Mucosa of rectum (tissue), 2 donors: Measurements from ENCODE around the gene CYP1A2.
A peak's percentile ranks its signal among the peaks of the same experiment; 100 is the strongest.

Experiments
- H3K27ac ChIP-seq, 2 donors: one replicate each; pipeline ENCODE4 v1.7.0; 2013; ENCODE audit warnings: inconsistent platforms in 2 of 2, low read depth in 2 of 2, low read length in 2 of 2
- H3K27me3 ChIP-seq, 2 donors: one replicate each; pipeline ENCODE4 v1.7.0; 2013; ENCODE audit warnings: low read length in 2 of 2; ENCODE audit not compliant: control insufficient read depth in 2 of 2, insufficient read depth in 2 of 2
- H3K36me3 ChIP-seq, 2 donors: one replicate each; pipeline ENCODE4 v1.7.0; 2013; ENCODE audit warnings: low read length in 2 of 2; ENCODE audit not compliant: control insufficient read depth in 2 of 2, insufficient read depth in 2 of 2
- H3K4me1 ChIP-seq, 2 donors: one replicate each; pipeline ENCODE4 v1.7.0; 2013; ENCODE audit warnings: low read length in 2 of 2, mild to moderate bottlenecking in 1 of 2; ENCODE audit not compliant: control insufficient read depth in 2 of 2, insufficient read depth in 2 of 2
- H3K4me3 ChIP-seq, 2 donors: one replicate each; pipeline ENCODE4 v1.7.0; 2013; ENCODE audit warnings: low read length in 2 of 2
- H3K9ac ChIP-seq, 2 donors: one replicate each; pipeline ENCODE4 v1.7.0; 2013; ENCODE audit warnings: low read length in 2 of 2, low read depth in 1 of 2, mild to moderate bottlenecking in 1 of 2
- H3K9me3 ChIP-seq, 2 donors: one replicate each; pipeline ENCODE4 v1.7.0; 2013; ENCODE audit warnings: low read length in 2 of 2; ENCODE audit not compliant: control insufficient read depth in 2 of 2
- donor health status: healthy.
- donor health status: Normal muscosa, but diverticular disease.

CYP1A2 gene

DNA sequence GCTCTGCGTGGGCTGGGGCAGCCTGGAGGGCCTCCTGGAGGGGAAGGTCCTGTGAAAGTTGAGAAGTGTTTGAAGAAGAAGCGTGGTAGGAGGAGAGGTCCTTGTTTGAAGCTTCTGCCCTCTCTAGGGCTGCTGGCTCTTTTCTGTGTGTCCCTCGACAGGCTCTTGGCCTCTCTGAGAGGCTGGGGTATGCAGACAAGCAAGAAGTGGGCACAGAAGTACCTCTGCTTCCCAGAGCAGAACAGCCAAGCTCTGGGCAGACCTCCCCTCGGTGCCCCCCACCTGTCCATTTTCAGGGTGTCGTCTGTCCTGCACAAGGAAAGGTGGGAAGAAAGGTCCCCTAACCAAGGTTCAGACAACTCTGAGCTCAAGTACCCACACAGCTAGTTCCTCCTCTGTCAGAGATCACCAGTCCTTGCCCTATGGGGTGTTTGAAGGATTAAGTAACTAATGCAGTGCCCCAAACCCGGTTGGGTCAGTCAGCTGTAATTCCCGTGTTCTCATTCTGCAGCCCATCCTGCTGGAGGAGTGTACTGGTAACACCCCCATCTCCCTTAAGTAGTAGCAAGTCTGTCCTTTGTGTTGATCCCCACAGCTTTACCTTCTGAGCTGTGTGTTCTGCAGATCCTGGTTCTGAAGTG lies 39.5 kb downstream of the CYP1A2 start:
- H3K27me3 ChIP-seq, result no peaks in the 10 kb centered on the region
- H3K4me1 ChIP-seq, result peaks cover 82 to 84% of the 10 kb centered on the region in 2 donors
- peaks cover 7 to 14% of the 10 kb centered on the region in 2 donors for H3K36me3 ChIP-seq
- H3K9ac ChIP-seq, result peak overlapping the region; percentile 63 to 76
- H3K4me3 ChIP-seq, result peak overlapping the region; percentile 28 to 60
- H3K27ac ChIP-seq, result peak overlapping the region; percentile 79 to 86
- H3K9me3 ChIP-seq, result no peaks in the 10 kb centered on the region

DNA sequence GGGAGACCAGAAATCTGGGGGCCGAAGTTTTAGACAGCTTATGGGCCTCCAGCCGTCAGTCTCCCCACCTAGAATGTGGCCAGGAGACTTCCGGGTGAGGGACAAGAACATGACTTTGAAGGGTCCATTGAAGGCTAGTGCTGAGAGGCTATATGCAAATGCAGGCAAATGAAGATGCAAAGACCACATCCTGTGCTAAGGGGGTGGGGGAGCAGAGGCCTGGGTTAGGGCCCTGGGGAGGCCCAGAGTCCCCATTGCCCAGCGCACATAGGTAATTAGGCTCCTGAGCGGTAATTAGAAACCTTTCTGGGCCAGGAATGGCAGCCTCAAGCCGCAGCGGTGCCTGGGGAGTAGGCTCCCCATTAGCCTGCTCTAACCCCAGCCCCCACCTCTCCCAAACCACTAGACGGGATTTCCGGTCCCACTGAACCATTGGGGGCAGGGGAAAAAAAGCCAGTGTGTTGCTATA lies 40.1 kb downstream of the CYP1A2 start:
- H3K36me3 ChIP-seq, result peaks cover 7 to 14% of the 10 kb centered on the region in 2 donors
- peak overlapping the region; percentile 63 to 76 for H3K9ac ChIP-seq
- no peaks in the 10 kb centered on the region for H3K9me3 ChIP-seq
- H3K27me3 ChIP-seq, result no peaks in the 10 kb centered on the region
- H3K27ac ChIP-seq, result peak overlapping the region; percentile 79 to 86
- H3K4me1 ChIP-seq, result peaks cover 76 to 84% of the 10 kb centered on the region in 2 donors
- H3K4me3 ChIP-seq, result peak overlapping the region; percentile 49 to 60

DNA sequence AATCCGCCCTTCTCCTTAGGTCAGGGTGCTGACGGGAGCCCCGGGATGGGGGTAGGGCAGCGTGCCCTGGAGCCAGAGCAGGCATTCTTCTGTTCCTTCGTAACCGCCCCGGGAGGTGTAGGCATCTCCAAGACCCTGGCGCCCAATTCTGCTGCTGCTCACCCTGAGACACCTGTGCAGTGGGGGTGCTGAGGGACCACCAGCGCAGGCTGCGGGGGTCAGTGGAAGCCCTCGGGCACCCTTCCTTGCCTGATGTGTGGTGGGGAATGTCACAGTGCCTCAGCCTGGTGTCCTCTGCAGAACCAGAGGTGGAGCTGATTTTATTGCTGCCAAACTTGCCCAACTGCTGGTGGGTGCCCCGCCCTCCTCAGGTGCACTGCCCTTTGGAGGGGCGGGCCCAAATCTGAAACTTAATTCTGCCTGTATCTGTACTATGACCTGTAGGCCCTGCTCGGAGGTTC lies 40.6 kb downstream of the CYP1A2 start:
- no peaks in the 10 kb centered on the region for H3K27me3 ChIP-seq
- H3K9me3 ChIP-seq, result no peaks in the 10 kb centered on the region
- H3K36me3 ChIP-seq, result peaks cover 7 to 14% of the 10 kb centered on the region in 2 donors
- H3K9ac ChIP-seq, result peak overlapping the region; percentile 63 to 76
- peak overlapping the region; percentile 49 to 60 for H3K4me3 ChIP-seq
- peaks cover 72 to 80% of the 10 kb centered on the region in 2 donors for H3K4me1 ChIP-seq
- H3K27ac ChIP-seq, result peak overlapping the region; percentile 79 to 86

DNA sequence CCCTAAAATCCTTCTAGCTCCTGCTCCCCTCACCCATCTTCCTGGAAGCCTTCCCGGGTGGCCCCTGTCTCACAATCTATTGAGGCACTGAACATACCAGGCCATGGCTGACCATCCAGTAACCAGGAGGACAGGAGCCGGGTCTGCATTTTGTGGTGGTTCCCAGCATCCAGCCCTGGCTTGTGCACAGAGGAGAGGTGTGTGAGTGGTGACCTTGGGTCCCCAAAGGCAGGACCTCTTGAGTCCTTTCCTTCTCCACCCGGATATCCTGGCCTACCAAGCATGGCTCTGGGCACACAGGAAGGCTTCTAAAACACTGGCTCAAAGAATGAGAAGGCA lies 41.1 kb downstream of the CYP1A2 start:
- Histone ChIP-seq H3K36me3 (peaks cover 7 to 14% of the 10 kb centered on the region in 2 donors), H3K27ac (peak overlapping the region; percentile 79 to 86), H3K9ac (peak overlapping the region; percentile 63 to 68), H3K4me1 (peaks cover 70 to 82% of the 10 kb centered on the region in 2 donors), H3K9me3 (no peaks in the 10 kb centered on the region), H3K4me3 (peak overlapping the region; percentile 49 to 60), H3K27me3 (no peaks in the 10 kb centered on the region)

DNA sequence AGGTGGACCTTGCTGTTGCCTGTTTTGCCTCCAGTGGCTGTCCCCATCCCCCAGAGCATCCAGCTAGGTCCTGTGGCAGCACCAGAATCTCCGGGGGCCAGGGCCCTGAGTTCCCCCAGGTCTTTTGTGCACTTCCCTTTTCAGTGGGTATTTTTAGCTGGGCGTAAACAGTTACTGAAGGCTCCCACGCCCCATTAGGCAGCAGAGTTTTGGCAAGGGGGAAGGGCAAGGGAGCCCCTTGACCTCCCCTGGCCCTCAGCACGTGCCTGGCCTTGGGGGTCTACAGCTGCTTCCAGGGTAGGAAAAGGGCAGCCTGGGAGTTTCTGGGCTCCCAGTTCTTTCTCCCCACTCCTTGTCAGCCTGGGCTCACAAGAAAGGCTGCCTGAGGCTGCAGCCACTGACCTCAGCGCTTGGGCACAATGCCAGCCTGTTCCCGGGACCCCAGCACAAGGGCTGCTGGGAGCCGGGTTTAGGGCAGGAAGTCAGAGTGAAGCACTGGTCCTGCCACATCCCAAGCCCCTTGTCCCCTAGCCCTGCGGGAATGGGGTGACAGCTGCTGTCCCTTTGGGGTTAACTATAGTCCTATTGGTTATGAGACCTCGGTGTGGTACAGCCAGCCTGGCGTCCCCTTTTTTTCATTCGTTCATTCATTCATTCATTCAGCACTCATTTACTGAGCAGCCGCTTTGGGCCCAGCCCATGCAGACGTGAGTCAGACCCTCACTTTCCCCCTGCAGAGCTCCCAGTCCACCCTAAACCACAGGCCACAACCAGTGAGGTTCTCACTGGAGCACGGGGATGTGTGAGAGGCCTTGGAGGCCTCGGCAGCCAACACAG lies 41.7 kb downstream of the CYP1A2 start:
- Histone ChIP-seq H3K4me3 (peak overlapping the region; percentile 49 to 60), H3K27ac (peak overlapping the region; percentile 79 to 86), H3K36me3 (peaks cover 4 to 11% of the 10 kb centered on the region in 2 donors), H3K27me3 (no peaks in the 10 kb centered on the region), H3K4me1 (peaks cover 68 to 82% of the 10 kb centered on the region in 2 donors), H3K9ac (peak overlapping the region; percentile 63 to 68), H3K9me3 (no peaks in the 10 kb centered on the region)

DNA sequence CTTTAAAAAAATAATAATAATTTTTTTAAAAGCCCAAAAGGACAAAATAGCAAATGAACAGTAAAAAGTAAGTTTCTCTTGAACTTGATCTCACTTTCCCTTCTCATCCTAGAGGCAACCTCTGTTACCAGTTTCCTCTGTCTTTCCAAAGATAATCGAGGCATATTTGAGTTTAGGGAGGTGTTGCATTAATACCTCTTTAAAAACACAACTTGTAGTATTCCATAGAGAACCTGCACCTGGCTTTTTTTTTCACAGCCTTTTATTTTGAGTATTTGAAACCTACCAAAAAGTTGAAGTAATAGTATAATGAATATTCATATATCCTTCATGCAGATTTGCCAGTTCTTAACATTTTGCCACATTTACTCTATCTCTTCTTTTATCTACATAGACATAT lies 42.4 kb downstream of the CYP1A2 start:
- Histone ChIP-seq H3K4me3 (no peak overlapping the region), H3K4me1 (peaks cover 63 to 78% of the 10 kb centered on the region in 2 donors), H3K9me3 (no peaks in the 10 kb centered on the region), H3K9ac (no peak overlapping the region), H3K27ac (peak overlapping the region in 1 of 2 donors; percentile 86), H3K36me3 (peaks cover 0 to 8% of the 10 kb centered on the region in 2 donors), H3K27me3 (no peaks in the 10 kb centered on the region)

DNA sequence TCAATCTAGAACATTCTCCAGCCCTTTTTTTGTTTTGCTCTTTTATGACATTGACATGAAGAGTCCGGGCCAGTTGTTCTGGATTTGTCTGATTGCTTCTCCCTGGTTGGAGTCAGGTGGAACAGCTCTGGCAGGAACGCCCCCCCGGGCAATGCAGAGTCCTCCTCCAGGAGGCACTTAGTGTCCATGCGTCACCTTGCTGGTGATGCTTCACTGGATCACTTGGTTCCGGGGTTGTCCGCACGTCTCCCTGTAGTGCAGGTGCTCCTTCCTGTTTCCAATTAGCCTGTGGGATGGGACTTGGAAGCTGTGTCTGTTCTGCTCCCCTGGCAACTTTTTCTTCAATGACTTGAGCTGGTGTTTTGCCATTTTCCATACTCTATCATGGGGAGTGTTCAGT lies 43.0 kb downstream of the CYP1A2 start:
- H3K36me3 ChIP-seq, result peaks cover 0 to 8% of the 10 kb centered on the region in 2 donors
- H3K9ac ChIP-seq, result no peak overlapping the region
- peaks cover 58 to 71% of the 10 kb centered on the region in 2 donors for H3K4me1 ChIP-seq
- no peaks in the 10 kb centered on the region for H3K27me3 ChIP-seq
- H3K27ac ChIP-seq, result no peak overlapping the region
- H3K4me3 ChIP-seq, result no peak overlapping the region
- no peaks in the 10 kb centered on the region for H3K9me3 ChIP-seq

DNA sequence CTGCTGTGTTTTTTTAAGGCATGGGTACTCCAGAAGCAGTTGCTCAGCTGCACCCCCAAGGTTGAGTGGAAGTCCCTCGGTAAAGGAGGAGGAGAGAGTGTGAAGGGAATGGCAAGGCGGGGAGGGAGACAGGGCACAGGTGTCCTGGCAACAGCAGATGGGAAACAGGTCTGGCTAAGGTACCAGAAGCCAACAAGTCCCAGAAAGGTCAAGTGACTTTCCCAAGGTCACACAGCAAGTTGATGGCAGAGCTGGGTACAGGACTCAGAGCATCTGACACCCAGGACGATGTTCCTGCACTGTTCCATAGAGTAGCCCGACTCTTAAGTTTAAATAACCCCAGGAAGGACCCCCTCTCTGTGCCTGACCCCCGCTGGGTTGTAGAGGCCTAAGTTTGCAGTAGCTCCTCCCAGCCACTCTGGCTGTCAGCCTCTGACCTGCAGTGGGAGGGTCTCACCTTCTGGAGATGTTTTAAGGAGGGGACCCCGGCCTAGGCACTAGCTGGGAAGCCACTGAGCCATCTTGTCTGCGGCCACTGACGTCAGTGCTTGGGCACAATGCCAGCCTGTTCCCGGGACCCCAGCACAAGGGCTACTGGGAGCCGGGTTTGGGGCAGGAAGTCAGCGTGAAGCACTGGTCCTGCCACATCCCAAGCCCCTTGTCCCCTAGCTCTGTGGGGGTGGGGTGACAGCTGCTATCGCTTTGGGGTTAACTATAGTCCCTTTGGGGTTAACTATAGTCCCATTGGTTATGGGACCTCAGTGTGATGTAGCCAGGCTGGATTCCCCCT lies 43.8 kb downstream of the CYP1A2 start:
- Histone ChIP-seq H3K9ac (peak overlapping the region in 1 of 2 donors; percentile 19), H3K4me1 (peaks cover 50 to 64% of the 10 kb centered on the region in 2 donors), H3K9me3 (no peaks in the 10 kb centered on the region), H3K4me3 (peak overlapping the region in 1 of 2 donors; percentile 20), H3K27me3 (no peaks in the 10 kb centered on the region), H3K27ac (peak overlapping the region in 1 of 2 donors; percentile 43), H3K36me3 (peaks cover 0 to 8% of the 10 kb centered on the region in 2 donors)

DNA sequence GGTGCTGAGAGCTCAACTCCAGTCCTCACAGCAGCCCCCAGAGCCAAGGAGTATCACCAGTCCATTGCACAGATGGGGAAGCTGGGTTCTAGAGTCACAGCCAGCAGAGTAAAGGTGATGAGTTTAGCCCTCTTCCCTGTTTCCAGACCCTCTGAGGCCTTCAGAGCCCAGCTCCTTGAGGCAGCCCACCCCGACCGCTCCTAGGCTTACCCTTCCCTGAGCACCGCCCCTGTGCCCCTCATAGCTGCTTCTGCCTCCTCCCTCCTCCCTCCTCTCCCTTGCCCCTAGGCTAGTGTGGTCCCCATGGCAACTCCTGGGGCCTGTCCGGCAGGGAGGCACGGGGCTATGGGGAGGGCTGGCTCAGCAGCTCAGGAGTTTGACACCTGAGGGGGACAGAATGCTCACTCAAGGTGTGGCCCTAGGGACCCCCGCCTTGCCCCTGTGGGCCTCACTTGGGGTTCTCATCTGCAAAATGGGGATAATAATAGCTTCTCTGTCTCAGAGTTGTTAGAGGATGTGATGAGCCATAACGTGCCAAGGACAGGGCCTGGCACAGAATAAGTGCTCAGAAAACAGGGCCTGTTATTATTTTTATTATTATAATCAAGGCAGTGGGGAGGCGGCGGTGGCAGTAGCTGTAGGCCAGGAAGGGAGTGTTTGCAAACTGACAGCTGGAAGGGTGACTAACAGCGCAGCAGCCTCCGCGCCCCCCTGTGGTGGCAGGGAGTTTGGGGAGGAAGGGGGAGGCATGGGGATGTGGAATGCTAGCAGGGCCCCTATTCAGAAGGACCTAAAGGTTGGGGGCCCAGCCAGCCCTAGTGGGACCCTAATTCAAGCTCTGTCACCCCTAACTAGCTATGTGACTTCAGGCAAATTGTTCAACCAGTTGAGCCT lies 44.7 kb downstream of the CYP1A2 start:
- H3K4me1 ChIP-seq, result peaks cover 46 to 63% of the 10 kb centered on the region in 2 donors
- no peaks in the 10 kb centered on the region for H3K9me3 ChIP-seq
- H3K9ac ChIP-seq, result no peak overlapping the region
- peaks cover 5 to 13% of the 10 kb centered on the region in 2 donors for H3K36me3 ChIP-seq
- peak overlapping the region in 1 of 2 donors; percentile 9 for H3K27ac ChIP-seq
- H3K4me3 ChIP-seq, result no peak overlapping the region
- H3K27me3 ChIP-seq, result no peaks in the 10 kb centered on the region
